GM12801 (cell line): ENCODE data around the gene DDIT3.

Source experiments
- TF ChIP-seq, protein P1 (sequence below): IDR thresholded peaks from one replicate; pipeline ENCODE4 v1.5.1; 2011; ENCODE audit warnings: control low read depth; ENCODE audit not compliant: insufficient read length; ENCODE audit errors: extremely low read depth

Gene DDIT3

DNA sequence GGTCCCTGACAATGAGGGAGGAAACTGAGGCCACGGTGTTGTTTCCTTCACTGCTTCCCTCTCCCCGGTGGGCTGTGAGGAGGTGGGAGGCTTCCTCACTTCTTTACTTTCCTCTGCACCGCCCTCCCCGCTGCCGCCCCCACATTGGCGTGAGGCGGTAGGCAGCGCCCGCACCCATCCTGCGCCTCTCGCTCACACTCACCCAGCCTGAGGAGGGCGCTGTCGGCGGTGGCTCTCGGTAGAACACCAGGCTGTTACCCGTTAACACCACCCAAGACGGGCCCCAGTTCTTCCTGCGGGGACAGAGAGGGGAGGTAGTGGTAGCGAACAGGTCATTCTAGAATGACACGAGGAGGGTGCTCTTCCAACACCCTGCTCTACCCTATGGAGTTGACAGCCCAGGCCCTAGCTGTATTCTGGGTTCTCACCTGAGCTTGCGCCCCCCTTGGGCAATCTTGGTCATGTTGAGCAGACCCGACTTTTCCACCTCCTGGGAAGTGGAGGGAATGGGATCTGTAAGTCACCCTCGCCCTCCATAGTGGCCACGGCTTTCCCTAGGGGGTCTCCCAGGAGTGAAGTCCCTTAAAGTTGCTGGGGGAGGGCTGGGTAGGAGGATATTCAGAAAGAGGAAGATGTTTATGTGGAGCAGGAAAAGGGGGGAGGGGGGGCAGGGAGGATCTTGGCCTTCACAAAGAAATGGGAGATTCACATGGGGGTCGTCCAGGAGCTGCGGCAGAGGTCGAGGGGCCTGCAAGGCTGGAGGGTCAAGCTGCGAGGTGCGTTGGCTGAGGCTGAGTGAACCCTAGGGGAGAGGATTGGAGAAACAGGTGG, 43.9 kb downstream of the DDIT3 start:
- TF ChIP-seq, protein P1, sequence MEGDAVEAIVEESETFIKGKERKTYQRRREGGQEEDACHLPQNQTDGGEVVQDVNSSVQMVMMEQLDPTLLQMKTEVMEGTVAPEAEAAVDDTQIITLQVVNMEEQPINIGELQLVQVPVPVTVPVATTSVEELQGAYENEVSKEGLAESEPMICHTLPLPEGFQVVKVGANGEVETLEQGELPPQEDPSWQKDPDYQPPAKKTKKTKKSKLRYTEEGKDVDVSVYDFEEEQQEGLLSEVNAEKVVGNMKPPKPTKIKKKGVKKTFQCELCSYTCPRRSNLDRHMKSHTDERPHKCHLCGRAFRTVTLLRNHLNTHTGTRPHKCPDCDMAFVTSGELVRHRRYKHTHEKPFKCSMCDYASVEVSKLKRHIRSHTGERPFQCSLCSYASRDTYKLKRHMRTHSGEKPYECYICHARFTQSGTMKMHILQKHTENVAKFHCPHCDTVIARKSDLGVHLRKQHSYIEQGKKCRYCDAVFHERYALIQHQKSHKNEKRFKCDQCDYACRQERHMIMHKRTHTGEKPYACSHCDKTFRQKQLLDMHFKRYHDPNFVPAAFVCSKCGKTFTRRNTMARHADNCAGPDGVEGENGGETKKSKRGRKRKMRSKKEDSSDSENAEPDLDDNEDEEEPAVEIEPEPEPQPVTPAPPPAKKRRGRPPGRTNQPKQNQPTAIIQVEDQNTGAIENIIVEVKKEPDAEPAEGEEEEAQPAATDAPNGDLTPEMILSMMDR: no peak

DNA sequence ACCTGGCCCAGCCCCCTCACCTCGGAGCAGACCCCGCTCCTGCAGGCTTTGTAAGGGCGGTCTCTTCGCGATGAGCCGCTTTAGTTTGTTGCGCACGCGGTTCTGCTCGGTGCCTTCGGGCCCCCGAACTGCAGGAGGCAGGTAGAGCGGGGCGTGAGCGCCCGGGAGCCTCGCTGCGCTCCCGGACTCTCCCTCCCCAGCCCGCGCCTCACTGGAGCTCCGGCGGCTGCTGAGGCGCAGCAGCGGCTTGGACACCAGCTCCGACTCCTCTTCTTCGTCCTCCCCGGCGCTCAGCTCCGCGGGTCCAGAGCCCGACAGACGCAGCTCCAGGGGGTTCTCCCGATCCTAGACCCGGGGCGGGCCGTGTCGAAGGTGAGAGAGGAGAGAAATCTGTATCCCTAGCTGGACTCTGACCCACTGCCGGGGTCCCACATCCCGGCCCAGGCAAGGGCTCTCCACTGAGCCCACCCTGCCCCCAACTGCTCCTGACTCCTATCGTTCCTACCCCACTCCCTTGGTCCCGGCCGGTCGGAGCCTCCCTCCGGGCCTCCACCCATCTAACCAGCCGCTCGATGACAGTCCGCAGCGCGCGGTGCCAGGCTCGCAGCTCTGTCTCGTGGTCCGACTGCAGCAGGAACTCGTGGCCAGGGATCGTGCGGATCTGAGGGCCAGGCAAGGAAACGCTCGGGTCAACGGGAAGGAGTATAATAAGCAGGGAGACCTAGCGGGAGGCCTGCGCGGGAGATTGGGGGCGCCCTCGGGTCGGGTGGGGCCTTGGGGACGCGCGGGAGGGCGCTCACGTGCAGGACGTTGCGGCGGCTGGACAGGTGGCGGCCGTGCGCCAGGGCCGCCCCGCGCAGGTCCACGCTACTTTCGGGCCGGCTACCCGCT, 44.8 kb downstream of the DDIT3 start:
- TF ChIP-seq, protein P1: no peak

- TF ChIP-seq, protein P1: no peak
These were observed 45.5 kb downstream of the DDIT3 start for GRCh38 chr12:57474862-57475261.

DNA sequence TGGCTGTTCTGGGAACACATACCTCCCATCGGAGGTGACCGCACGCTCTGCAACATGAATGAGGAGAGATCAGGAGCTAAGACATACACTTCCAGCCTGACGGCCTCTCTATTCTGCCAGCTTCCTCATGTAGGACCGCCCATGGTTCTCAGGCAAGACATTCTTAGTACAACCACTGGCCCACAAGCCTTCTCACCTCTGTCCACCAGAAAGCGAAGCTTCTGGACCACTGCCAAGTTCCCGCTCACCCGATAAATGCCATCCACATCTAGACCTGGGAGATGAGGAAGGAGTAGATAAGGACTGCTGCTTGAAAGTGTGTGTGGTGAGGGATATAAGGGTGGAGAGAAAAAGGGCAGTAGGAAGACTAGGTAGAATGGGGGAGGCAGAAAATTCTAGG, 45.9 kb downstream of the DDIT3 start:
- TF ChIP-seq, protein P1: no peak

- TF ChIP-seq, protein P1: no peak
These were observed 46.4 kb downstream of the DDIT3 start for GRCh38 chr12:57473886-57474285.

- TF ChIP-seq, protein P1: no peak
These were observed 46.9 kb downstream of the DDIT3 start for GRCh38 chr12:57473392-57473791.

- TF ChIP-seq, protein P1: no peak
These were observed 47.9 kb downstream of the DDIT3 start for GRCh38 chr12:57472391-57472790.
